Muscle of back (tissue), 11 donors: ENCODE measurements around the gene GSX1. TPM values are rescaled to one million over a fixed set of nuclear protein-coding genes. Genes with fewer than 3 reads are reported as not detected.

ENCODE experiments used
- DNase-seq, 3 donors: peaks; one replicate each; pipeline versions ENCODE4 v3.0.0 to v3.0.0-alpha.2; 2013
- polyA plus RNA-seq, 10 donors: library from polyadenylated mRNA; unstranded; fragments of 120-200 nt; gene quantifications; one replicate each; pipeline ENCODE4 v1.2.1, GENCODE V29; 2013; ENCODE audit not compliant: insufficient read length in 10 of 10

GSX1 gene
- polyA plus RNA-seq, 10 donors, result not detected

GRCh38 chr13:27830010-27830409, 37.7 kb downstream of the GSX1 start:
- peak in 2 of 3 donors; percentile 45 to 49 for DNase-seq

- DNase-seq, result no peak
Observed at GRCh38 chr13:27833206-27833605, 40.9 kb downstream of the GSX1 start.

- DNase-seq, result no peak
Observed at GRCh38 chr13:27834095-27834494, 41.8 kb downstream of the GSX1 start.

GRCh38 chr13:27835799-27836198, 43.5 kb downstream of the GSX1 start:
- no peak for DNase-seq

GRCh38 chr13:27839809-27840467, 47.7 kb downstream of the GSX1 start:
- no peak for DNase-seq

- no peak for DNase-seq
Observed at GRCh38 chr13:27842571-27842970, 50.3 kb downstream of the GSX1 start.

Other genes starting within 250 kb of the GSX1 start
- 1 to 10 TPM; 4.6 to 7.5 (median 5.4) TPM for gene LNX2, start 172.0 kb upstream of the GSX1 start, polyA plus RNA-seq
- gene POLR1D, start 170.6 kb upstream of the GSX1 start, polyA plus RNA-seq, result 100 to 1,000 TPM; 108 to 153 (median 126) TPM
- under 1 TPM in 1 of 10 donors, not detected in 9; 0.12 TPM for gene PDX1, start 127.5 kb downstream of the GSX1 start, polyA plus RNA-seq
- under 1 TPM in 1 of 10 donors, not detected in 9; 0.07 TPM for gene CDX2, start 176.8 kb downstream of the GSX1 start, polyA plus RNA-seq
- not detected for gene URAD, start 196.2 kb downstream of the GSX1 start, polyA plus RNA-seq